ENCODE results near the gene YWHAE. TPM values are rescaled to one million over a fixed set of nuclear protein-coding genes. Genes with fewer than 3 reads are reported as not detected.
A peak's percentile ranks its signal among the peaks of the same experiment; 100 is the strongest.
"Not testable (repeated sequence)": the region's sequence is repeated elsewhere in the genome, so short reads cannot be mapped to it uniquely, and the experiment has no call there.

The YWHAE gene
- total and polyA plus RNA-seq, 2 of the 4 experiments (the other 2 are of a cell fraction) = 358 to 774 TPM

GRCh38 chr17:1386675-1387190 is 13.3 kb downstream of the YWHAE start:
- H2BK15ac ChIP-seq (ENCODE audit: low read depth, low read length); H2BK120ac ChIP-seq (ENCODE audit: low read depth, low read length); DNase-seq; H4K5ac ChIP-seq (ENCODE audit: low read depth, low read length); intact Hi-C loops (cut with micrococcal nuclease); H4K8ac ChIP-seq (ENCODE audit: low read depth in 2 of 2, low read length in 2 of 2); H3K9ac ChIP-seq (ENCODE audit: low read depth, low read length); H3K56ac ChIP-seq (ENCODE audit: extremely low read depth, insufficient read depth, low read length); H3K4me2 ChIP-seq (ENCODE audit: low read depth, low read length); H3K9me3 ChIP-seq (ENCODE audit: control insufficient read depth, insufficient read depth, low read length); H3K27me3 ChIP-seq (ENCODE audit: control insufficient read depth, insufficient read depth, low read length); H3K4me3 ChIP-seq (ENCODE audit: insufficient read depth, low read depth, low read length); H3K4ac ChIP-seq (ENCODE audit: low read depth, low read length); POLR2A ChIA-PET (ENCODE audit: unreplicated experiment); H2AK5ac ChIP-seq (ENCODE audit: low read depth, low read length); dilution Hi-C loops (cut with HindIII; ENCODE audit: low sequenced_read_pairs, unreplicated experiment); H2AK9ac ChIP-seq (replicated peaks; ENCODE audit: low read depth, low read length, poor library complexity); H2BK5ac ChIP-seq (ENCODE audit: low read depth, low read length, poor library complexity, severe bottlenecking); H3K14ac ChIP-seq (replicated peaks; ENCODE audit: low read depth, low read length); H3K27ac ChIP-seq (ENCODE audit: insufficient read depth, low read length); H3K36me3 ChIP-seq (ENCODE audit: control insufficient read depth, insufficient read depth, low read length); H3K4me1 ChIP-seq (ENCODE audit: control insufficient read depth, insufficient read depth, low read length); H2BK20ac ChIP-seq (ENCODE audit: low read depth, low read length); H2AFZ ChIP-seq (replicated peaks; ENCODE audit: low read length, poor library complexity); BruUV-seq (replicated peaks); in situ Hi-C loops (cut with MboI; ENCODE audit: low sequenced_read_pairs); H4K91ac ChIP-seq (ENCODE audit: insufficient read depth, low read depth, low read length); H3K18ac ChIP-seq (ENCODE audit: low read depth, low read length); ATAC-seq (ENCODE audit: low read depth): not testable (repeated sequence)
- H3K23ac ChIP-seq (ENCODE audit: low read depth, low read length) = 0 out of 2 replicates have a peak overlapping the region, but pooled peaks have one; percentile 38
- H3K9me1 ChIP-seq (ENCODE audit: insufficient read depth, low read length) = peaks cover 23% of the 10 kb centered on the region
- peaks cover 100% of the 10 kb centered on the region for H4K20me1 ChIP-seq (ENCODE audit: insufficient read depth, low read length)
- peaks cover 0 to 41% of the 10 kb centered on the region in 2 experiments; a peak in 2 of 4 replicates for H3K79me1 ChIP-seq (ENCODE audit: low read depth in 1 of 2, low read length in 2 of 2)
- 90% methylated on average over 3 of the region's 8 CpGs; no CpG with 5 or more reads in 1 of the 2 experiments for WGBS, 2 experiments (ENCODE audit: extremely low coverage in 2 of 2, insufficient read length in 1 of 2)
- CTCF ChIA-PET = interaction anchor here (1.5 kb wide), 1 partner anchor 21 kb away, joined by 4 read pairs; no protein-coding TSS in a partner anchor
